Activated T-helper 1 cell treated with anti-CD3 and anti-CD28 coated beads, Interleukin-12 subunit alpha, Interleukin-12 subunit beta, Interleukin-2, Interleukin-4 antibody, amounts not matched to agents 30 ng/mL and 10 ng/mL and 1 ng/mL, durations not matched to agents 14 hours and 24 hours and 36 hours (primary cell): ENCODE results near the gene ARMCX1. TPM values are rescaled to one million over a fixed set of nuclear protein-coding genes. Genes with fewer than 3 reads are reported as not detected.

Experiments
- total RNA-seq: library from RNA; stranded (reverse); gene quantifications from 2 replicates; pipeline ENCODE4 v1.2.3, GENCODE V29; 2022

The ARMCX1 gene
- total RNA-seq, 1 donor from 2014 or later, result 0.16 TPM

Other genes starting within 250 kb of the ARMCX1 start
- 30.9 and 36.5 TPM in 2 replicates for gene TIMM8A, start 201.8 kb upstream of the ARMCX1 start, total RNA-seq
- not detected in 2 replicates for gene BTK, start 164.4 kb upstream of the ARMCX1 start, total RNA-seq
- gene RPL36A, start 159.5 kb upstream of the ARMCX1 start, total RNA-seq, result 226 and 269 TPM in 2 replicates
- gene GLA, start 142.6 kb upstream of the ARMCX1 start, total RNA-seq, result 65.7 and 67.9 TPM in 2 replicates
- gene HNRNPH2, start 142.3 kb upstream of the ARMCX1 start, total RNA-seq, result 20.6 and 21.3 TPM in 2 replicates
- gene ARMCX4, start 65.1 kb upstream of the ARMCX1 start, total RNA-seq, result 3.3 and 4.8 TPM in 2 replicates
- gene ARMCX6, start 67.5 kb downstream of the ARMCX1 start, total RNA-seq, result 79.3 and 83.5 TPM in 2 replicates
- gene ARMCX3, start 72.6 kb downstream of the ARMCX1 start, total RNA-seq, result 63.2 and 70.2 TPM in 2 replicates
- gene ARMCX2, start 109.3 kb downstream of the ARMCX1 start, total RNA-seq, result 2.9 and 6.1 TPM in 2 replicates